GM12873 (cell line): ENCODE results near the gene H2BK1.

Source experiments
- CTCF ChIP-seq: IDR thresholded peaks from 2 replicates; pipeline ENCODE4 v1.5.1; 2012; ENCODE audit warnings: low read depth, mild to moderate bottlenecking, moderate library complexity, low read length, control low read depth; ENCODE audit not compliant: insufficient read depth; ENCODE audit errors: missing control alignments

Gene H2BK1

GRCh38 chr7:151213826-151214225 is 3.5 kb upstream of the H2BK1 start:
- TF ChIP-seq CTCF: no peak

- TF ChIP-seq CTCF: no peak
These were observed 2.3 kb upstream of the H2BK1 start for GRCh38 chr7:151212626-151213025.

GRCh38 chr7:151211155-151211772 is 976 bp upstream of the H2BK1 start:
- TF ChIP-seq CTCF: no peak

GRCh38 chr7:151209588-151209987 is 700 bp downstream of the H2BK1 start:
- no peak for TF ChIP-seq CTCF

- TF ChIP-seq CTCF: no peak
These were observed 1.9 kb downstream of the H2BK1 start for GRCh38 chr7:151208253-151208862.

GRCh38 chr7:151207804-151208203 is 2.5 kb downstream of the H2BK1 start:
- TF ChIP-seq CTCF: no peak

- no peak for TF ChIP-seq CTCF
These were observed 3.0 kb downstream of the H2BK1 start for GRCh38 chr7:151207315-151207714.

GRCh38 chr7:151206914-151207313 is 3.4 kb downstream of the H2BK1 start:
- no peak for TF ChIP-seq CTCF
